Neural crest cell (in vitro differentiated cells): ENCODE measurements around the gene GLS2. TPM values are rescaled to one million over a fixed set of nuclear protein-coding genes. Genes with fewer than 3 reads are reported as not detected.

Experiments used
- DNase-seq: peaks from one replicate; pipeline ENCODE4 v3.0.0; 2021; ENCODE audit warnings: low read depth, mixed read lengths, low spot score
- H3K27ac Mint-ChIP-seq: one replicate; pipeline ENCODE4 v1.8.0; 2021; ENCODE audit warnings: mild to moderate bottlenecking, mixed read lengths; ENCODE audit not compliant: unreplicated experiment
- H3K27me3 Mint-ChIP-seq: 2 replicates; pipeline ENCODE4 v1.8.0; 2021; ENCODE audit warnings: low read depth, mild to moderate bottlenecking, mixed read lengths
- H3K36me3 Mint-ChIP-seq: 2 replicates; pipeline ENCODE4 v1.8.0; 2021; ENCODE audit warnings: low read depth, mild to moderate bottlenecking, mixed read lengths
- H3K4me1 Mint-ChIP-seq: 2 replicates; pipeline ENCODE4 v1.8.0; 2021; ENCODE audit warnings: mixed read lengths
- H3K4me3 Mint-ChIP-seq: one replicate; pipeline ENCODE4 v1.8.0; 2021; ENCODE audit warnings: mild to moderate bottlenecking, mixed read lengths
- H3K9me3 Mint-ChIP-seq: 2 replicates; pipeline ENCODE4 v1.8.0; 2021; ENCODE audit warnings: mixed read lengths
- total RNA-seq: library from RNA; stranded (reverse); gene quantifications from 2 replicates; pipeline ENCODE4 v1.2.1, GENCODE V29; 2021
- TF ChIP-seq, protein P1 (sequence below): fragments of 200-600 bp; sonication (generic); conservative IDR thresholded peaks from 2 replicates; pipeline ENCODE4 v1.5.0; 2021; ENCODE audit warnings: antibody characterized with exemption, mild to moderate bottlenecking

Gene GLS2
- total RNA-seq, 1 donor from 2014 or later: 0.35 TPM

DNA sequence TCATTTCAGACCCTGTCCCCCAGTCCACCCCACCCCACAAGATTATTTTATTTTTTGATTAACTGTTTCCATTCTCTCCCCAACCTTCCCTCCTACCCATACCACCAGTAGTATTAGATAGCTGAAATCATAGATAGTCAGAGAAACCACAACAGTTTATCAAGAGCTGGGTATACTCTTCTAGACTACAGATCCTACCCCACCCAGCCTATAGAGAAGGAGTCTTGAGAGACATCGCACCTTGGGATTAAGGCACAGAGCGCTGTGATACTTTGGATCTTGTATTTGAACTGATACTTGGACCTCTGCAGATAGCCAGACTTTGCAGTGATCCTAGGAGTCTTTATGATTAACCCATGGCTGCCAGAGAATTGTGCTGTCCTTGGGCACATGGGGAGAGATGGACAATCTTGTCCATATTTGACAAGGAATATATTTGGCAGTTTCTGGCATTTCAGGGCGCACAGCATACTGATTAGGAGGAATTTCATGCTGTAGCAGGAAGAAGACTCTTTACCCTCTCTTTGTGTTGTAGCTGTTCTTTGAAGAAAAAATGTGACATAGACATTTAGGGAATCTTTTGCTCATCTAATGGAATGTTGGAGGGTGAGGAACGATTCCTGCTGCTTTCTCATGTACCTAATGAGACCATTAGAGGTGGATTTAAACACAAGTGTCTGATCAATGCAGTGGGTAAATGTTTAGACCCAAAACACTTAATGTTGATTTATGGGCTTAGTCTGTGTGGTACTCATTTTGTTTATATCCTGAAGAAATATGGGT lies 34.6 kb upstream of the GLS2 start:
- TF ChIP-seq, protein P1, sequence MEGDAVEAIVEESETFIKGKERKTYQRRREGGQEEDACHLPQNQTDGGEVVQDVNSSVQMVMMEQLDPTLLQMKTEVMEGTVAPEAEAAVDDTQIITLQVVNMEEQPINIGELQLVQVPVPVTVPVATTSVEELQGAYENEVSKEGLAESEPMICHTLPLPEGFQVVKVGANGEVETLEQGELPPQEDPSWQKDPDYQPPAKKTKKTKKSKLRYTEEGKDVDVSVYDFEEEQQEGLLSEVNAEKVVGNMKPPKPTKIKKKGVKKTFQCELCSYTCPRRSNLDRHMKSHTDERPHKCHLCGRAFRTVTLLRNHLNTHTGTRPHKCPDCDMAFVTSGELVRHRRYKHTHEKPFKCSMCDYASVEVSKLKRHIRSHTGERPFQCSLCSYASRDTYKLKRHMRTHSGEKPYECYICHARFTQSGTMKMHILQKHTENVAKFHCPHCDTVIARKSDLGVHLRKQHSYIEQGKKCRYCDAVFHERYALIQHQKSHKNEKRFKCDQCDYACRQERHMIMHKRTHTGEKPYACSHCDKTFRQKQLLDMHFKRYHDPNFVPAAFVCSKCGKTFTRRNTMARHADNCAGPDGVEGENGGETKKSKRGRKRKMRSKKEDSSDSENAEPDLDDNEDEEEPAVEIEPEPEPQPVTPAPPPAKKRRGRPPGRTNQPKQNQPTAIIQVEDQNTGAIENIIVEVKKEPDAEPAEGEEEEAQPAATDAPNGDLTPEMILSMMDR: no peak
- Mint-ChIP-seq H3K9me3 (no peaks in the 10 kb centered on the region), H3K4me1 (peaks cover 31% of the 10 kb centered on the region), H3K4me3 (peak overlapping the region; percentile 90), H3K36me3 (no peaks in the 10 kb centered on the region), H3K27me3 (no peaks in the 10 kb centered on the region), H3K27ac (peak overlapping the region; percentile 86)
- no peak for DNase-seq

DNA sequence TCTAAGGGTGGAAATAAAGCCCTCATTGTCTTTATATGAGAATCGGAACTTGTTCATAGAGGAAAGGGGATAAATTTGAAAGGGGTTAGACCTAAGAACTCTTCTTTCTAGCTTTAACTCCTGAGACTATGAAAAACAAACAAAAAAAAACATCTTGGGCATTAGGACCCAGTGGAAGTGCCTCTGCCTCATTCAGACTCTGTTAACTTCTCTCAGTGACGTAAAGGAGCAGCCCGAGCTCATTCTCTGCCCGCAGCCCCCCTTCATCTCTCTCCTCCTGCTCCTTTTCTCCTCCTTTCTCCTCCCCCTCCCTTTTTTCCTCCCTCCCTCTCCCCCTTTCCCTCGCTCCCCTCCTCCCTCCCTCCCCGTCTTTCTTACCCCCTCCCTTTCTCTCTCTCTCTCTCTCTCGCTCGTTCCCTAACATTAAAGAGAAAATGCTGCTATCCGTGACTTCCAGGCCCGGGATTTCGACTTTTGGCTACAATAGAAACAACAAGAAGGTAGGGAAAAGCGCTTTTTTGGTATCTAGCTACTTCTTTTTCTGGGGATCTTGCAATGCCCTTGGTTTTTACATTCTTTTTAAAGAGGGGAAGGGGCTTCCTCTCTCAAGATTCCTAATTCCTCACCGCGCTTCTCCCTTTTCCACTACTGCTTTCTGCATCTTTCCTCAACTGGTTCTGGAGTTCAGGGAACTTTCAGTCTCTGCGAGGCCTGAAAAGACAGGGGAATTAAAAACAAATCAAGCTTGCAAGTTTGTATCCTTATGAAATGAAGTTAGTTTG lies 33.8 kb upstream of the GLS2 start, which contains the start of gene RBMS2:
RBMS2 (plus strand) TSS at position 231 of the 782 bp plus-strand sequence; CDS start at position 435, 204 bp downstream.
- H3K4me1 Mint-ChIP-seq: peaks cover 26% of the 10 kb centered on the region
- peak within 1 kb of the TSS; percentile 90 for H3K4me3 Mint-ChIP-seq
- H3K27me3 Mint-ChIP-seq: no peaks in the 10 kb centered on the region
- H3K27ac Mint-ChIP-seq: peak within 1 kb of the TSS; percentile 86
- no peaks in the 10 kb centered on the region for H3K9me3 Mint-ChIP-seq
- H3K36me3 Mint-ChIP-seq: no peaks in the 10 kb centered on the region
- peak; percentile 57 for DNase-seq
- TF ChIP-seq, protein P1: no peak

DNA sequence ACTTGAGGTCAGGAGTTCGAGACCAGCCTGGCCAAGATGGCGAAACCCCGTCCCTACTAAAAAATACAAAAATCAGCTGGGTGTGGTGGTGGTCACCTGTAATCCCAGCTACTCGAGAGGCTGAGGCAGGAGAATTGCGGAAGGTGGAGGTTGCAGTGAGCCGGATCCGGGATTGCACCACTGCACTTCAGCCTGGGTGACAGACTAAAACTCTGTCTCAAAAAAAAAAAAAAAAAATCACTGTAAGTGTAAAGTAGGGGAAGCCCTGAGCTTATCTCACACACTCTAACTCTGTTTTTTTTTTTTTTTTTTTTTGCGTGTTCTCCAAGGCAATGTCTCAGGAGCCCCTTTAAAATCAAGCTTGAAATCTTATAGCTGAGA lies 33.2 kb upstream of the GLS2 start:
- peak overlapping the region; percentile 86 for H3K27ac Mint-ChIP-seq
- H3K4me1 Mint-ChIP-seq: peaks cover 22% of the 10 kb centered on the region
- DNase-seq: no peak
- no peaks in the 10 kb centered on the region for H3K9me3 Mint-ChIP-seq
- H3K4me3 Mint-ChIP-seq: peak overlapping the region; percentile 90
- TF ChIP-seq, protein P1: no peak
- H3K36me3 Mint-ChIP-seq: no peaks in the 10 kb centered on the region
- no peaks in the 10 kb centered on the region for H3K27me3 Mint-ChIP-seq

DNA sequence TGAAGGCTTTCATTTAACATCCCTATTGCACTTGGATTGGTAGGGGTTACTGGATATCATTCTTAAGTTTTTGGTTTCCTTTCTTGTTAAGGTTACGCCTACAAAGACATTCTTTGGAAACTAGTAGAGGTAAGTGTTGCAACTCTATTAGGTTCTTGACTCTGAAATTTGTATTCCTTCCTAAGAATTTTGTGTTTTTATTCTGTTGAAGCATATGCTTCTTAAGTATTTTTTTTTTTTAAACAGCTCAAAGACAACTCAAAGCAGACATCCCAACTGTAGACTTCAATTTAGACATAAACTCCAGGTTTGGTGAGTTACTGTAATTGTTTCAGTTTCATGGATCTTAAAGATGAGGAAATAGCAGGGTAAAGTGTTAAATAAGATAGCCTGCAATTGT lies 32.5 kb upstream of the GLS2 start:
- DNase-seq: no peak
- H3K27ac Mint-ChIP-seq: no peak overlapping the region
- TF ChIP-seq, protein P1: no peak
- H3K4me1 Mint-ChIP-seq: peaks cover 22% of the 10 kb centered on the region
- H3K9me3 Mint-ChIP-seq: no peaks in the 10 kb centered on the region
- no peaks in the 10 kb centered on the region for H3K27me3 Mint-ChIP-seq
- no peaks in the 10 kb centered on the region for H3K36me3 Mint-ChIP-seq
- H3K4me3 Mint-ChIP-seq: peak overlapping the region; percentile 60

DNA sequence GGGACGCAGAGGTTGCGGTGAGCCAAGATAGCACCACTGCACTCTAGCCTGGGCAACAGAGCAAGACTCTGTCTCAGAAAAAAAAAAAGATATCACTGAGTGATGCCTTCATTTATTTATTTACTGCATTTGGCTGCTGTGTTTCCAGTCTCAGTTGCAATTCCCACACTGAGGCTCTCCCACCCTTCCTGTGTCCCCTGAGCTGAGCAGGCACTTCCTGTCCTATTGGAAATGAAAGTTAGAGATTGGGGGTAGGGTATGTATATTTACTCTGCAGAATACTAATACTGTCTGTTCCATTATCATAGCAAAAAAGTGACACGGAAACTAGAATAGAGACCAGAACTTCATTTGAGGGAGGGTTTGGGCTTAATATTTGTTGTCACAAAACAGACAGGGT lies 32.1 kb upstream of the GLS2 start:
- H3K27me3 Mint-ChIP-seq: no peaks in the 10 kb centered on the region
- DNase-seq: no peak
- no peaks in the 10 kb centered on the region for H3K9me3 Mint-ChIP-seq
- no peaks in the 10 kb centered on the region for H3K36me3 Mint-ChIP-seq
- H3K4me1 Mint-ChIP-seq: peaks cover 22% of the 10 kb centered on the region
- no peak overlapping the region for H3K27ac Mint-ChIP-seq
- no peak overlapping the region for H3K4me3 Mint-ChIP-seq
- TF ChIP-seq, protein P1: no peak
